Ascending aorta (tissue), 2 donors: Measurements from ENCODE around the gene SEC24D. TPM values are rescaled to one million over a fixed set of nuclear protein-coding genes. Genes with fewer than 3 reads are reported as not detected.

Source experiments
- DNase-seq, 2 donors: peaks; one replicate each; pipeline ENCODE4 v3.0.0-alpha.2; 2019; ENCODE audit warnings: low spot score in 2 of 2
- H3K27ac ChIP-seq, 2 donors: fragments of 200-600 bp; sonication (generic); one replicate each; pipeline ENCODE4 v1.5.1; 2016 to 2017; ENCODE audit warnings: mild to moderate bottlenecking in 1 of 2
- H3K27me3 ChIP-seq: fragments of 200-600 bp; sonication (generic); one replicate; pipeline ENCODE4 v1.5.1; 2017
- H3K36me3 ChIP-seq, 2 donors: fragments of 200-600 bp; sonication (generic); one replicate each; pipeline ENCODE4 v1.5.1; 2016
- H3K4me1 ChIP-seq, 2 donors: fragments of 200-600 bp; sonication (generic); one replicate each; pipeline ENCODE4 v1.5.1; 2016 to 2017; ENCODE audit warnings: mild to moderate bottlenecking in 1 of 2
- H3K4me3 ChIP-seq, 2 donors: fragments of 200-600 bp; sonication (generic); one replicate each; pipeline ENCODE4 v1.5.1; 2016 to 2017; ENCODE audit warnings: mild to moderate bottlenecking in 1 of 2
- H3K9me3 ChIP-seq, 2 donors: fragments of 200-600 bp; sonication (generic); one replicate each; pipeline ENCODE4 v1.5.1; 2016
- intact Hi-C: fragments of 100-400 bp; cut with DNase I; formaldehyde crosslinking; loops from one replicate; pipeline ENCODE4 v1.15.1; 2023
- total RNA-seq: library from RNA; depleted of rRNA; stranded (reverse); fragments of >200 nt; gene quantifications from one replicate; pipeline ENCODE4 v1.1.0, GENCODE V29; 2016
- TF ChIP-seq, protein P1 (sequence below), 3 experiments: fragments of 200-600 bp in 2 of 3; fragments of 450-650 bp in 1 of 3; sonication (generic) in 2 of 3; IDR thresholded peaks; one replicate each; pipeline ENCODE4 v1.5.1; 2016 to 2019; ENCODE audit warnings: antibody characterized with exemption in 3 of 3, mild to moderate bottlenecking in 1 of 3, moderate library complexity in 1 of 3

Gene SEC24D
- total RNA-seq, 1 donor from 2014 or later = 108 TPM

DNA sequence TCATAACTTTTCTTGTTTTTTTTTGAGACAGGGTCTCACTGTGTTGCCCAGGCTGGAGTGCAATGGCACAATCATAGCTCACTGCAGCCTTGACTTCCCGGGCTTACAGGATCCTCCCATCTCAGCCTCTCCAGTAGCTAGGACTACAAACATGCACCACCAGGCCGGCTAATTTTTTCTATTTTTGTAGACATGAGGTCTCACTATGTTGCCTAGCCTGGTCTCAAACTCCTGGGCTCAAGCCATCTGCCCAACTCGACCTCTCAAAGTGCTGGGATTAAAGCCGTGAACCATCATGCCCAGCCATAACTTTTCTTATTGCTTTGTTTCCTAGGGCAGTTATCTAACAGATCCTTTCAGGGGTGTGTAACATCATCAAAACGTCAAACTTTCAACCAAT is 11.8 kb downstream of the SEC24D start:
- Histone ChIP-seq H3K36me3 (peaks cover 0 to 35% of the 10 kb centered on the region in 2 donors), H3K4me1 (peaks cover 6 to 41% of the 10 kb centered on the region in 2 donors), H3K4me3 (no peak overlapping the region), H3K9me3 (no peaks in the 10 kb centered on the region), H3K27ac (no peak overlapping the region), H3K27me3 (no peaks in the 10 kb centered on the region)
- TF ChIP-seq, protein P1, sequence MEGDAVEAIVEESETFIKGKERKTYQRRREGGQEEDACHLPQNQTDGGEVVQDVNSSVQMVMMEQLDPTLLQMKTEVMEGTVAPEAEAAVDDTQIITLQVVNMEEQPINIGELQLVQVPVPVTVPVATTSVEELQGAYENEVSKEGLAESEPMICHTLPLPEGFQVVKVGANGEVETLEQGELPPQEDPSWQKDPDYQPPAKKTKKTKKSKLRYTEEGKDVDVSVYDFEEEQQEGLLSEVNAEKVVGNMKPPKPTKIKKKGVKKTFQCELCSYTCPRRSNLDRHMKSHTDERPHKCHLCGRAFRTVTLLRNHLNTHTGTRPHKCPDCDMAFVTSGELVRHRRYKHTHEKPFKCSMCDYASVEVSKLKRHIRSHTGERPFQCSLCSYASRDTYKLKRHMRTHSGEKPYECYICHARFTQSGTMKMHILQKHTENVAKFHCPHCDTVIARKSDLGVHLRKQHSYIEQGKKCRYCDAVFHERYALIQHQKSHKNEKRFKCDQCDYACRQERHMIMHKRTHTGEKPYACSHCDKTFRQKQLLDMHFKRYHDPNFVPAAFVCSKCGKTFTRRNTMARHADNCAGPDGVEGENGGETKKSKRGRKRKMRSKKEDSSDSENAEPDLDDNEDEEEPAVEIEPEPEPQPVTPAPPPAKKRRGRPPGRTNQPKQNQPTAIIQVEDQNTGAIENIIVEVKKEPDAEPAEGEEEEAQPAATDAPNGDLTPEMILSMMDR (IDR thresholded peaks at IDR 0.05) = no peak
- DNase-seq = no peak
- intact Hi-C loops = no loop called here

DNA sequence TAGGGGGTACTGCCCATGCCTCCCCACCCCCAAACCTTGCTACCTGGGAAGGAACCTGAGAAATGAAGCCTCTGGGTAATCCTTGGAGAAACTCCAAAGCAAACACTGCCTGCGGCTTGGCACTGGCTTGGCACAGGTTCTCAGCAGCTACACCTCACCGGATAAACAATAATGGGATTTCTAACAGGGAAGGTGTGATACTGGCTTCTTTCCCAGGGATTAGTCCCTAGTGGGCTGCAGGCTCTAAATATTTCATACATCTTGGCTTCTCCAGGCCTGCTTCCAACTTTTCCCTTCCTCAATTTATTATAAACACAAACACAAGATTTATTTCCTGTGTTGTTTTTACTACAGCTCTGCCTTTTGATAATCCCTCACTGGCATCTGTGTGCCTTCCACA is 12.5 kb downstream of the SEC24D start:
- Histone ChIP-seq H3K4me1 (peaks cover 3 to 38% of the 10 kb centered on the region in 2 donors), H3K9me3 (no peaks in the 10 kb centered on the region), H3K27me3 (no peaks in the 10 kb centered on the region), H3K36me3 (peaks cover 0 to 28% of the 10 kb centered on the region in 2 donors), H3K4me3 (no peak overlapping the region), H3K27ac (peak overlapping the region; percentile 24 to 49)
- intact Hi-C loops = no loop called here
- TF ChIP-seq, protein P1 (IDR thresholded peaks at IDR 0.05) = no peak
- no peak for DNase-seq

DNA sequence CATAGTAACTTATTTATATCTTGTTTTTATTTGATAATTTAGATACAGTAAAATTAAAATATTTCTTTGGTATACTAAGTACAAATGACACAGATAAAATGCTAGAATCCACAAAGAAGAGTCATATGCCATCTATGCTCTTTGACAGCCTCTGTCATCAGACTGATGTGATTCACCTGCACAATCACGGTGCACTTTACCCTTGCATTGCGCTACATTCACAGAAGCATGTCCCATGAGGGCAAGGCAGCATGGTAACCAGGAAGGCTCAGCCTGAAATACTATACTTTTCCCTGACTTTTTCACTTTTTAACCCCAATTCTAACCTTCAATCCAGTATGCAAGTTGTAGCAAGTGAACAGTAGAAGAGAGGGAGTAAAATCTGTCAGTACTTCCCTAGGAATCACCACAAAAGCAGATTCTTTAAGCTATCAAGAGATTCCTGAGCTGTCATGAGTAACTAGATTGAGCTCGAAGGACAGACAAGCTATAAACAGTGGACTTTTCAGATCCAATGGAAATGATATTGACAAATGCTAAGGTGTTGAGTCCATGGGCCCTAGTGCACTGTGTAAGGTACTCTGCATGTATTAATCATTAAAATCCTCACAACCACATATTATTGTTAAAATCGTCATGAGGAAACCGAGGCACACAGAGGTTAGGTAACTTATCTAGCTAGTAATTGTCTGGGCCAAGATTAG is 14.2 kb downstream of the SEC24D start:
- peaks cover 0 to 30% of the 10 kb centered on the region in 2 donors for H3K36me3 ChIP-seq
- H3K4me1 ChIP-seq = peaks cover 3 to 25% of the 10 kb centered on the region in 2 donors
- no peak overlapping the region for H3K4me3 ChIP-seq
- DNase-seq = no peak
- H3K27me3 ChIP-seq = no peaks in the 10 kb centered on the region
- intact Hi-C loops = no loop called here
- H3K9me3 ChIP-seq = no peaks in the 10 kb centered on the region
- TF ChIP-seq, protein P1 (IDR thresholded peaks at IDR 0.05) = no peak
- H3K27ac ChIP-seq = peak overlapping the region in 1 of 2 donors; percentile 28

DNA sequence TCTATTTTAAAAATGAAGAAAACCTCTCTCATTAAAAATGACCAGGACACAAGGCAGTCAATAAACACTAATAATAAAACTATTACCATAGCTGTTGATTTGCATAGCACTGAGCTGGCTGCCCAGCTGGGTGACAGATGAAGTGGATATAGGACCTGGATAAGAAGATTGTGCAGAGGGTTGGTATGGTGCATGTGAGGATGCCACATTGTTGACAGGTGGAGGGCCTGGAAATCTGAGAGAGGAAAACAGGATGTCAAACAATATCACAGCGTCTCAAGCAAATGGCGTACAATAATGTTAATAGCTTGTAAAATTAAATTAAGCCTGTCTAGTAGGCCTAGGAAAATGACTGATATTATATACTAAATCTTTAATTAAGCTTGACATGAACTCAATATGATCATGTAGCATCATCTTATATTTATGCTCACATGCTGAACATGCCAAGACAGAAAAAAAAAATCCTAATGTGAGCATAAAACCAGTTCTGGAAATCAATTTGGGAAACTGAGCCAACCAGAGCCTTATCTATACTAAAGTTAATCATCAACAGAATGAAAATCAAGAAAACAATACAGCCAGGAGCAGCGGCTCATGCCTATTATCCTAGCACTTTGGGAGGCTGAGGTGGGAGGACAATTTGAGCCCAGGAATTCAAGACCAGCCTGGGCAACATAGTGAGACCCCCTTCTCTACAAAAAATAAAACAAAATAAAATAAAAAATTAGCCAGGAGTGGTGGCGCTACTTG is 18.6 kb downstream of the SEC24D start:
- H3K27me3 ChIP-seq = no peaks in the 10 kb centered on the region
- peaks cover 36 to 46% of the 10 kb centered on the region in 2 donors for H3K36me3 ChIP-seq
- no peaks in the 10 kb centered on the region for H3K9me3 ChIP-seq
- H3K27ac ChIP-seq = no peak overlapping the region
- H3K4me1 ChIP-seq = peaks cover 0 to 3% of the 10 kb centered on the region in 2 donors
- no peak for DNase-seq
- no peak overlapping the region for H3K4me3 ChIP-seq
- TF ChIP-seq, protein P1 (IDR thresholded peaks at IDR 0.05) = no peak
- intact Hi-C loops = no loop called here

DNA sequence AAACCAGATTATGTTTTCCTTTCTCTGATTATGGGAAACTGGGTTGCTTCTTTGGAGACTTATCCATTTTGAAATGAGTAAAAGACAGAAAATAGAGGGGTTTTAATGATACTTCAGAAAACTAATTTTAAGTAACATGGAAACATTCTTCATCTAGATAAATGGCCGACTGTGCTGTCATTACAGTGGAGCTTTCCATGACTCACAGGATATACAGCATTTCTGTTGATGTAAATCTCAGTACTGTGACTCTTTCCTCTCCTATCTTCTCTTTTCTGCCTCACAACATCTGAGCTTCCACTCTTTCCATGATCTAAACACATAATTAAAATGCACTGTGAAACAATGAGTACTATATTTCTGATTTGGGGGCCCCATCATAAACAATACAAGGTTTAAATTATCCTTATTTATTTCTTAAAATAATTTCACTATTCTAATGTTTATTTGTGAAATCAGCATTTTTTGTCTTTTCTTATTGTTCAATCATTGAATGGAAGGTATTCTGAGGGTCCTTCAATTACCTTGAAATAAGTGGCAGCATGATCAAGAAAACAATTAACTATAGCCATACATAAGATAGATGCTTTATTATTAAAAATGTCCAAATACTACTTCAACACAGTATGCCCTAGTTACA is 19.3 kb downstream of the SEC24D start:
- H3K4me1 ChIP-seq = peaks cover 0 to 3% of the 10 kb centered on the region in 2 donors
- intact Hi-C loops = no loop called here
- TF ChIP-seq, protein P1 (IDR thresholded peaks at IDR 0.05) = no peak

More for the DNA sequence above, 19.3 kb downstream of the SEC24D start:
- no peak overlapping the region for H3K27ac ChIP-seq
- no peak overlapping the region for H3K4me3 ChIP-seq
- peaks cover 40 to 46% of the 10 kb centered on the region in 2 donors for H3K36me3 ChIP-seq
- no peak for DNase-seq
- no peaks in the 10 kb centered on the region for H3K27me3 ChIP-seq
- no peaks in the 10 kb centered on the region for H3K9me3 ChIP-seq
